ENCODE measurements around the gene SUGP2. TPM values are rescaled to one million over a fixed set of nuclear protein-coding genes. Genes with fewer than 3 reads are reported as not detected.
"Not testable (repeated sequence)": the region's sequence is repeated elsewhere in the genome, so short reads cannot be mapped to it uniquely, and the experiment has no call there.

The SUGP2 gene
- polyA plus RNA-seq, 3 donors: 71.5 to 127 (median 121) TPM

GRCh38 chr19:19039901-19040300 lies 6.6 kb upstream of the SUGP2 start:
- DNase-seq: no peak

GRCh38 chr19:19034204-19034624 lies 897 bp upstream of the SUGP2 start:
- DNase-seq: peak; percentile 14

- DNase-seq: no peak
Observed at GRCh38 chr19:19033176-19033425, 216 bp downstream of the SUGP2 start.

DNA sequence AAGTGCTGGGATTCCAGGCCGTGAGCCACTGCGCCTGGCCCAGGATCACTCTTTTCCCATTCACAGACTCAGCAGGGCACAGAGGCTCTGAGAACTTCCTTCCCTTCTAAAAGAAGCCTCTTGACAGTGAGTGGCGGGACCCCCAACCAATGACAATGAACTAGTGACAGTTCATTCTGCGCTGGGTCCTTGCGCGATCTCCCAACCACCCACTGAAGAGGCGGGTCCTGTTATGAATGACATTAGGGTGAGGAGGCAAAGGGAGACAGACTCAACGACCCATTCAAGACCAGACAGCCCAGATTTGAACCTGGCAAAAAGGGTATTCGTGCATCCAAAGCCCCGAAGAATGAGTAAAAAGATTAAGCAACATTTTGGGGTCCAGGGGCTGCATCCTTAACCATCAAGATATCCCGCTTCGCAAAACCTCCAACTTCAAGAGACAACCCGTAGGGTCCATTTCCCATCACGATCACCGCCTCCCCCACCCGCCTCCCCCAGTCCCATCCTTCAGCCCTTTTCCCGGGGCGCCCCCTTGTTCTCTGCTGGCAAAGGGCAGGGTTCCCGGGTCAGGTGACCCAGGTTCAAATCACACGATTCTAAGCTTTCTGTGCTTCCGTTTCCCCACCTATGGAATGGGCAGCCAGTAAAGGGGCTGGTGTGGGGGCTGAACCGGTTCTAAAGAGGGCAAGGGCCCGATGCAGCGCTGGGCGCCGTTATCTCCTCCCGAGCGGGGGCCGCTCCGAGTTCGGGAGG lies 719 bp downstream of the SUGP2 start:
- peak; percentile 93 for DNase-seq

DNA sequence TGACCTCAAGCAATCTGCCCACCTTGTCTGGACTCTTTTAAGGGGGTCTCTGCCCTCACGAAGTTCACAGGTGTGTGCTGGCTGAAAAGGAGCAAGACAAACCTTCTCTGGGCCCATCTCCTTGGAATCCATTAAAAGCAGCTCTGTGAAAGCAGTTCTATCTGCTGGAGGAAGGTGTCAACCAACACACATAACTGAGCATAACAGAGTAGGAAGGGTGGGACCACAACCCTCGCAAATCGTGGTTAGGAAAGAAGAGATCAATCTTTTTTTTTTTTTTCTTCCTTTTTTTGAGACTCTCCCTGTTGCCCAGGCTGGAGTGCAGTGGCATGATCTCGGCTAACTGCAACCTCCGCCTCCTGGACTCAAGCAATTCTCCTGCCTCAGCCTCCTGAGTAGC lies 1.4 kb downstream of the SUGP2 start:
- DNase-seq: no peak

GRCh38 chr19:19028526-19028925 lies 4.8 kb downstream of the SUGP2 start:
- DNase-seq: no peak

DNA sequence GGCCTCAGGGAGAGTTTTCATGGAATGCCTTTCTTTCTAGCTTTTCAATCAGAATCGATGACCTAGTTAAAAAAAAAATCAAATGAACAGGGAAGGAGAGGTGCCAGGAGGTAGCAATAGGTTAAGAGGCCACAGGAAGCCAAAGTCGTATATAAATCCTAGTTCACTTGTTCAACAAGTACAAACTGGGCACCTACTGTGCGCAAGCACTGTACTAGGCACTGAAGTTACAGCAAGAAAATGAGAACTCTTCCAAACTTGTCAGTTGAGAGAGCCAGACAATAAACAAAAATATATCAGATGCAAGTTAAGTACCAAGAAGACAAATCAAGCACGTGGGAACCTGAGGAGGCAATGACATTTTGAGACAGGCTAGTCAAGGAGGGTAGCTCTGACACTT lies 6.1 kb downstream of the SUGP2 start:
- DNase-seq: no peak

DNA sequence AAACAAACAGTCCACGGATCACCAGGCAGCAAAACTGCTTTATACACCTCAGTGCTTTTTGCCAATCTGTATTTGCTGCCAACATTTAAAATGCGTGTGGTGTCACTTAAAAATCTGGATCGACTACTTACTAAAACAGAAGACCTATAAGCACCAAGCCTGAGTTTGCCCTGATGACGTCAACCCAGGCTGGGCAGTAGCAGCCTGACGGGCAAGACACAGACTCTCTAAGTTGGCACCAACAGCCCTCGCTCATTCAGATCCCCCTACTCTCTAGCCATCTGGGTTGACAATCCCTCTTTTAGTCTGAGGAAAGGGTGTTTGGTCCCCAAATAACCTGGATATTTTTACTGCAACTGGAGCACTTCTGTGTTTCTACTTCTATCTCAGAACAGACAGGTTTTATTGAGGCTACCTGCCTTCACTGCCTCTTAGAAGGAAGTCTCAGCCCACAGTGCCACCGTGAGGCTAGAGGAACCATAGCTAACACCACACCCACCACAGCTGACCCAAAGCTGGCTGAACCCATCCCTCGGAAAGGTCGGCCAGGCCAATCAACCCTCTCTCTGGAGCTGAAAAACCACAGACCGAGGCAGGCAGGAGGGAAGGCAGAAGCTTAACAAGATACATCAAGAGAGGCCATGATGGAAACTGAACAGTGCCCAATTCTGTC lies 6.9 kb downstream of the SUGP2 start:
- no peak for DNase-seq

- DNase-seq: no peak
Observed at GRCh38 chr19:19025861-19026260, 7.5 kb downstream of the SUGP2 start.

DNA sequence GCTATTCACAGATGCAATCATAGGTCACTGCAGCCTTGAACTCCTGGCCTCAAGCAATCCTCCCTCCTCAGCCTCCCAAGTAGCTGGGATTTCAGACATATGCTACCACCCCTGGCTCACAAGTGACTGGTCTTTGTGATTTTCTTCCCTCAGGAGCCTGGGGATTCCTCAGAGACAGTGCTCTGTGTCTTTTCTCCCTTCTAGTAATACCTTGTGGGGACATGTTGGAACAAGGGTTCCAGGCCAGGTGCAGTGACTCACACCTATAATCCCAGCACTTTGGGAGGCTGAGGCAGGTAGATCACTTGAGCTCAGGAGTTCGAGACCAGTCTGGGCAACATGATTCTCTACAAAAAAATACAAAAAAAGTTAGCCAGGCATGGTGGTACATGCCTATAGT lies 9.9 kb downstream of the SUGP2 start:
- DNase-seq: not testable (repeated sequence)

DNA sequence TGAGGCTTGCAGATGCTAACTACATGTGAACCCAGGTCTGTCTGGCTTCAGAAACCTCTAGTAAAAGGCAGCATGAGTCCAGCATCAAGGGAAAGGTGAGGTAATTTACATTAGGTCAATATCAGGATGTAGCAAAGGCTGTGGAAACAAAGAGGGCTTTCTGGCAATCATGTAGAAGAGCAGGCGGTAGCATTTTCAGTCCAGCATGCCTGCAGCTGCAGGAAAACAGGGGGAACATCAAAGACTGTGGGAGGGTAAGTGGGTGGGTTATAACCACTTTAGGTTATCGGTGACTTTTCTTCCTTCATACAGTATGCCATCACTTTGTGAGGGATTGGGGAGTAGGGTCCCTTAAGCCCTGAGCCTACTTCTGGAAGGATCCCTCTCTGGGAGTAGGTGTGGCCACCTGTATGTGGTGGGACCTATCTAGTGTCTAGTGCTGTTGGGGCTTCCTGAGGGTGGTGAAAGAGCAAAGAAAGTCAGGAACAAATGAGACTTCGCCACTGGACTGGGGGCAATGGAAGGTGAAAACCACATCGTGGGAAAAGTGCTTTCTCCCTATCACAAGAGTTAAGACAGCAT lies 10.8 kb downstream of the SUGP2 start:
- DNase-seq: no peak

- no peak for DNase-seq
Observed at GRCh38 chr19:19021115-19021514, 12.2 kb downstream of the SUGP2 start.

DNA sequence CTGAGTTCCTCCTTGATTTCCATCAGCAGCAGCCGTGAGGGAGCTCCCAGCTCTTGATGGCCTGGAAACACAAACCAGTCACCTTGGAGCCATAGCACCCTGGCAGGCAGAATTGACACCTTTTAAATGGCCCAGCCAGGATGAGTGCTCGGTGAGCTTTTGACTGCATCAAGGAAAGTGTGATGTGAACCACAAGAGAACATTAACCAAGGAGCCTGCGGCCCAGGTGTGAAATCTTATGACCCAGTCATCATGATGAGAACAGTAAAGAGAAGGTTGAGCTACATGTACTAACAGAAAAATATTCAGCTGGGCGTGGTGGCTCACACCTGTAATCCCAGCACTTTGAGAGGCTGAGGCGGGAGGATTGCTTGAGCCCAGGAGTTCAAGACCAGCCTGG lies 22.8 kb downstream of the SUGP2 start:
- DNase-seq: no peak

DNA sequence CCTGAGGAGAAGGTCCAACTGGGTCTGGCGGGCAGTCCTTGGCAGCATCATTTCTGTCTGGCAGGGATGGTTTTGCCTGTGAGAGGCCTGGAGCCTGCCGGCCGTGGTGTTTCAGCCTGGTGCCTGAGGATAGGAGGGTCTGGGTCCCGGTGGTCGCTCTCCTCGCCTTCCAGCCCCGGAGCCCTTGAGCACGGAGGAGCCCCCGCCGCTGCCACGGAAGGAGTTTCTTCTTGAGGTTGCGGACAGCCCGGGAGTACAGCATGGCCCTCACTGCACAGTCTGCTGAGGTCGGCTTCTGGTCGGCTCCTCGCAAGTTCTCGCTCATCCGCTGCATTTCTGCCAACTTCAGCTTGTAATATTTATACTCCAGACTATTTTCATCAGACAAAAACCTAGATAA lies 23.4 kb downstream of the SUGP2 start:
- DNase-seq: no peak

GRCh38 chr19:19006213-19006612 lies 27.1 kb downstream of the SUGP2 start:
- no peak for DNase-seq

DNA sequence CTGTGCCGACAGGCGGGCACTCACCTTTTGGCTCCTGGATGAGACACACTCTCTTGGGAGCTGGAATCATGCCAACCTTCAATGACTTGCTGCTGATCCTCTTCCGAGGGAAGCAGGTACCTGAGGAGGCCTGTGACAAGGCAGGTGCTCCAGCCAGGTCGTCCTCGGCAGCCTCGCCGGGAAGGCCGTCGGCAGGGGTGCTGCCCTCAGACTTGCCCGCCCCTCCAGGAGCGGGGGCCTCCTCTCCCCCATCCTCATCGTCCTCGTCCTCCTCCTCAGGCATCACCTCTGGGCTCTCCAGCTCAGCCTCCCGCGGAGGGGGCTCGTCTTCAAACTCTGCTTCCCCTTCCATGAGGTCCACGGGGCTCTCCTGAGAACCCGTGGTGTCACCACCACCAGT lies 29.2 kb downstream of the SUGP2 start:
- no peak for DNase-seq

GRCh38 chr19:18999896-19000620 lies 33.3 kb downstream of the SUGP2 start:
- DNase-seq: no peak

- no peak for DNase-seq
Observed at GRCh38 chr19:18999016-18999758, 34.1 kb downstream of the SUGP2 start.

- no peak for DNase-seq
Observed at GRCh38 chr19:18998276-18998675, 35.0 kb downstream of the SUGP2 start.

- DNase-seq: no peak
Observed at GRCh38 chr19:18996796-18997394, 36.4 kb downstream of the SUGP2 start.

GRCh38 chr19:18996351-18996750 lies 37.0 kb downstream of the SUGP2 start:
- no peak for DNase-seq

DNA sequence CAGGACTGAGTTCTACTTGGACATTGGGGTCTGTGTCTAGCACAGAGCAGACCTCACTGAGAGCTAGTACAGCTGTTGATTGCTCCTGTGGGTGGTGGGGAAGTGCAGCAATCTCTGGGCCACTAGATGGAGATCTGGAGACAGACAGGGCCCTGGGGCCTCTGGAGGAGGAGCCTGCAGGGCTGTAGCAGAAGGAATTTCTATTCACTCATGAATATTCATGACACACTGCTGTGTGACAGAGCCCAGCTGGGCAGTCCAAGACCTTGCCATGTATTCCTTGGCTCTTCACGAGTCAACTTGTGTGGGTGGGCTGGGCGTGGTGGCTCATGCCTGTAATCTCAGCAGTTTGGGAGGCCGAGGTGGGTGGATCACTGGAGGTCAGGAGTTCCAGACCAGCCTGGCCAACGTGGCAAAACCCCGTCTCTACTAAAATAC lies 37.5 kb downstream of the SUGP2 start:
- peak; percentile 85 for DNase-seq
